Astrocyte of the cerebellum (primary cell): ENCODE data around the gene LCAT.
A peak's percentile ranks its signal among the peaks of the same experiment; 100 is the strongest.
"Not testable (repeated sequence)": the region's sequence is repeated elsewhere in the genome, so short reads cannot be mapped to it uniquely, and the experiment has no call there.

Experiments used
- DNase-seq: peaks from one replicate; pipeline ENCODE4 v3.0.0-alpha.2; 2011; ENCODE audit warnings: low read depth
- H3K4me3 ChIP-seq: 2 replicates; pipeline ENCODE4 v1.5.1; 2011; ENCODE audit warnings: mild to moderate bottlenecking, low read depth, low read length, moderate library complexity
- in situ Hi-C: cut with HindIII; loops from 2 replicates; pipeline ENCODE4 v1.10.0; 2017; ENCODE audit warnings: low sequenced_read_pairs
- TF ChIP-seq, protein P1 (sequence below): IDR thresholded peaks from 2 replicates; pipeline ENCODE4 v1.5.1; 2012; ENCODE audit warnings: low read length, low read depth, moderate library complexity, mild to moderate bottlenecking; ENCODE audit errors: missing control alignments

LCAT gene

DNA sequence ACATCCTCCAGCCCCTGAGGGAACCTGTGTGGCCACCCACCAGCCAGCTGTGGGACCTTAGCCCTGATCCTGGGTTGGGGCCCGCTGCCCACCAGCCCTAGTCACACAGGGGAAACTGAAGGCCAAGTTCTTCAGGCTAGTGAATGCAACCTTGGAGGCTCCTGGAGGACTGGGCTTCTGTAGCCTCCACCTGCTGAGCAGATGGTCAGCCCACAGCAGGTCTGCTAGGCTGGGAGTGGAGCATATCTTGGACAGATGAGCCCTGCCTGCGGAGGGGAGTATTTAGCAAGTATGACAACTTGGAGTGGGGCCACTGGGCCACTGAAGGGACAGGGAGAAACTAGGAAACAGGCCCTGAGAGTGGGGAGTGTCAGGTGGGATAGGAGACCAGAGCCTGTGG, 32.3 kb upstream of the LCAT start:
- DNase-seq, result no peak
- no peak overlapping the region for H3K4me3 ChIP-seq
- TF ChIP-seq, protein P1, sequence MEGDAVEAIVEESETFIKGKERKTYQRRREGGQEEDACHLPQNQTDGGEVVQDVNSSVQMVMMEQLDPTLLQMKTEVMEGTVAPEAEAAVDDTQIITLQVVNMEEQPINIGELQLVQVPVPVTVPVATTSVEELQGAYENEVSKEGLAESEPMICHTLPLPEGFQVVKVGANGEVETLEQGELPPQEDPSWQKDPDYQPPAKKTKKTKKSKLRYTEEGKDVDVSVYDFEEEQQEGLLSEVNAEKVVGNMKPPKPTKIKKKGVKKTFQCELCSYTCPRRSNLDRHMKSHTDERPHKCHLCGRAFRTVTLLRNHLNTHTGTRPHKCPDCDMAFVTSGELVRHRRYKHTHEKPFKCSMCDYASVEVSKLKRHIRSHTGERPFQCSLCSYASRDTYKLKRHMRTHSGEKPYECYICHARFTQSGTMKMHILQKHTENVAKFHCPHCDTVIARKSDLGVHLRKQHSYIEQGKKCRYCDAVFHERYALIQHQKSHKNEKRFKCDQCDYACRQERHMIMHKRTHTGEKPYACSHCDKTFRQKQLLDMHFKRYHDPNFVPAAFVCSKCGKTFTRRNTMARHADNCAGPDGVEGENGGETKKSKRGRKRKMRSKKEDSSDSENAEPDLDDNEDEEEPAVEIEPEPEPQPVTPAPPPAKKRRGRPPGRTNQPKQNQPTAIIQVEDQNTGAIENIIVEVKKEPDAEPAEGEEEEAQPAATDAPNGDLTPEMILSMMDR, result no peak
- in situ Hi-C loops, result no loop called here

DNA sequence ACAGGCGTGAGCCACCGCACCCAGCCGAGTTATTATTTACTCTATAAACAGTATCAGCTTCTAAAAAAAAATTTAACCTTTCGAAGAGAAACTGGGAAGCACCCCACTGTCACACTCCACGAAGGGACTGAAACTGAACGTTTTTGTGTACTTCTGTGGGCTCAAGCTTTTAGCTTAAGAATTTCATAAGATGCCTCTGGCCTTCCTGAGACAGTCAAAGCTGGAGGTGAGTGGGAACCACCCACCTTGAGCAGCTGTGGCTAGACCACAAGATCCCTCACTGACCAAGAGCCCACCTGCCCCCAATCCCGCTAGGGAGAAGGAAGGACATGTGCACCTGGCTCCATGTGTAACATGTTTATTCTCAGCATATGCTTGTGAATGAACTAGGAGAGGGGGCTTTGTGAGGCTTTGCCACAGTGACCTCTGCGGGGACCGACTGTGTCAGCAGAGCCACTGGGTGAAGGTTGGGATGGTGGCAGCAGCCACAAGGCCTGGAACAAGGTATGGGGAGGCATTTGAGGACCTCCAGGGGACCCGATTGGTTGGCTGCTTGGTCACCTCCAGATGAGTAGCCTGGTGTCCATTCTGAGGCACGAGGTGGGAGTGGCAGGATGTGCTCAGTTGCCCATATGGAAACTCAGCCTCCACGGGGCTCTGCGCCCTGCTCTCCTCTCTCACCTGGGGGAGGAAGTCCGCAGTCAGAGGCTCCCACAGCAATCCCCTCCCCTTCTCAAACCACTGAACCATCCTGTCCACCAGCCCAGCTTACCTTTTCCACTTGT, 31.6 kb upstream of the LCAT start:
- TF ChIP-seq, protein P1, result no peak
- DNase-seq, result no peak
- no peak overlapping the region for H3K4me3 ChIP-seq
- in situ Hi-C loops, result no loop called here

DNA sequence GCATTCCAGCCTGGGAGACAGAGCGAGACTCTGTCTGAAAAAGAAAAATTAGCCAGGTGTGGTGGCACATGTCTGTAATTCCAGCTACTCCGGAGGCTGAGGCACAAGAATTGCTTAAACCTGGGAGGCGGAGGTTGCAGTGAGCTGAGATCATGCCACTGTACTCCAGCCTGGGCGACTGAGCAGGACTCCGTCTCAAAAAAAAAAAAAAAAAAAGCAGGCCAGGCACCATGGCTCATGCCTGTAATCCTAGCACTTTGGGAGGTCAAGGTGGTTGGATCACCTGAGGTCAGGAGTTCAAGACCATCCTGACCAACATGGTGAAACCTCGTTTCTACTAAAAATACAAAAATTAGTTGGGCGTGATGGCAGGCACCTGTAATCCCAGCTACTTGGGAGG, 28.4 kb upstream of the LCAT start:
- DNase-seq, H3K4me3 ChIP-seq, in situ Hi-C loops: not testable (repeated sequence)

DNA sequence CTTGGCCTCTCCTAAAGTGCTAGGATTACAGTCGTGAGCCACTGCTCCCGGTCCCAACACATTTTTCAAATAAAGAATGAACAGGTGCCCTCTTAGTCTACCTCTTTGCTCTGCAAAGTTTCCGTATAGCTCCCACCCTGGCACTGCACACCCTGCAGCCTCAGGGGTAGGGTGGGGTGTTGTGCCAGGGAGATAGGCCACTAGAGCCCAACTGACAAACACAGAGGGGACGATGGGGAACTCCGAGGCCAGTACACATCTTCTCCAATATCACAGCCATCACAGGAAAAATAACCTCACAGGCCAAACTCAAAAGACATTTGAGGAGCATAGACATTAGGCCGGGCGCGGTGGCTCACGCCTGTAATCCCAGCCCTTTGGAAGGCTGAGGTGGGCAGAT, 27.2 kb upstream of the LCAT start:
- no peak overlapping the region for H3K4me3 ChIP-seq
- no peak for DNase-seq
- in situ Hi-C loops, result no loop called here
- TF ChIP-seq, protein P1, result no peak

DNA sequence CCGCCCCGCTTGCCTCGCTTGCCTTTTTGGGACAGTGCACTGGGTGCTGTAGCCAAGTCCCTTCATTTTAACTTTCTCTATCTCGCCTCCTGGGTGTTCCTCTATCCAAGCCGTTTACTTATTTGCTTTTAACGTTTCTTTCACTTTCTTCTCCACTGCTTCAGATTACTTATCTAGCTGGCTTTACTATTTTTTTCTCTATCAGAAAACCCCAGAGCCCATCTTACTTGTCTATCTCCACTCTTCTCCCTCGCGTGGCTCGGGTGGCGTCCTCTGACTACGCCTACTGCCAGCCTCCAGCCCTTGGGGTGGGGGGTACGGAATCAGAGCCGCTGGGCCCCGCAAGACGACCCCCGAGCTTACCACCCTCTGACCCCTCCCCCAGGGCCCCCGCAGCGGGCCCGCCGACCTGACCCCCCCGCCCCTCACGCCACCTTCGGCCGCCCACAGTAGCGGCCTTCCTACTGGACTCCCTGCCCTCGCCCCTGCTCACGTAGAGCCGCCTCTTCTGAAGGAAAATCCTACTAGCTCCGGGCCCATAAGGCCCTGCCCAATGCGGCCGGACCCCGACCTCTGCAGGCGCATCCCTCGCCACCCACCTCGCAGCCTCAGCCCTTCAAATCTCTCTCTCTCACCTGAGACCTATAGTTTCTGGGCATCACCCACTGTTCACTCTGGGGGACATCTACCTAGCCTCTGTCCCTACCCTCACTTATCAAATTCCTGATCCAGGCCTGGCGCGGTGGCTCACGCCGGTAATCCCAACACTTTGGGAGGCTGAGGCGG, 25.5 kb upstream of the LCAT start:
- peak overlapping the region; percentile 84 for H3K4me3 ChIP-seq
- no peak for DNase-seq
- TF ChIP-seq, protein P1, result no peak
- in situ Hi-C loops, result no loop called here

DNA sequence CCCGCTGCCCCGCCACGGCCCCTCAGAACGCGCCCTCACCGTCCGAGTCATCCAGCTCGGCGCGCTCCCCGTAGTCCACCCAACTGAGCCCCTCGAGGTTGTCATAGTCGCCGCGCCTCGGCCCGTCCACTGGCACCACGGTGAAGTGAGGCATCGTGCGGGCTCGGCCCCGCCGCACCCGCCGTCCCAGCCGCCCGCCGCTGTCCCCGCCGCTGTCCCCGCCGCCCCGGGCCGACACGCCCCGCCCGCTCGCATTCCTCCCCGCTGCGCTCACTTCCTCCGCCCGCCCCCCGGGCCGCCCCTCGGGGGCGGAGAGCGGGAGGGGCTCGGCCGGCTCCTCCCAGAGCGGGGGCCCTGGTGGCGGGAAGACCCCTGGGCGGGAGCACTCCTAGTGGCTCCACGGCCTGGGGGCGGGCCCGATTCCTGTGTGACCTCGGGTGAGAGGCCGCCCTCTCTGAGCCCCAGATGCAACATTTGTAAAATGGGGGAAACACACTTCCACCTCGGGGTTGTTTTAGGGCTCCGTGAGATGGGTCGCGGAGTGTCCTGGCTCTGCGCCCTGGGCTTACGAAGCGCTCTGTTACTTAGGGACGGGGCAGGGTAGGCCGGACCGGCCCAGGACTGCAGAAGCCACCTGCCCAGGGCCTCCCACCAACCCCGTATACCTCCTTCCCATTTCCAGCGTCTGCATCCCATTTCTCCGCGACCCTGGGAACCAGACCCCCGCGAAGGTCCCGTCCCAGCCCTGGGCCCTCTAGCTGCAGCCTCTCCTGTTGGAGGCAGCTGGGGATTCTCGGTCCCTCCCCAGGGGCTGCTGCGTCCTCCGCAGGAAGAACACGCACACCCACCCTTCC, 24.7 kb upstream of the LCAT start, which contains the start of gene SLC12A4:
Gene SLC12A4, minus strand, starts transcription at position 238 of the 854 bp plus-strand sequence. Its CDS starts 84 bp downstream, at position 154.
- H3K4me3 ChIP-seq, result peak within 1 kb of the TSS; percentile 84
- in situ Hi-C loops, result no loop called here
- DNase-seq, result no peak
- TF ChIP-seq, protein P1, result no peak
